NB4 (cell line): ENCODE results near the gene ARHGEF16.

Experiments
- DNase-seq: peaks from one replicate; pipeline ENCODE4 v3.0.0; 2010; ENCODE audit warnings: low read depth
- H3K4me3 ChIP-seq: one replicate; pipeline ENCODE4 v1.5.1; 2011; ENCODE audit warnings: mild to moderate bottlenecking, low read depth, low read length, moderate library complexity
- CTCF ChIP-seq: IDR thresholded peaks from one replicate; pipeline ENCODE4 v1.5.1; 2012; ENCODE audit warnings: low read depth, low read length
- MAX ChIP-seq: IDR thresholded peaks from 2 replicates; pipeline ENCODE4 v1.6.1; 2011; ENCODE audit warnings: low read depth, low read length
- MYC ChIP-seq: IDR thresholded peaks from 2 replicates; pipeline ENCODE4 v1.6.1; 2011; ENCODE audit warnings: low read depth, low read length
- POLR2A ChIP-seq: IDR thresholded peaks from 2 replicates; pipeline ENCODE4 v1.6.1; 2011; ENCODE audit warnings: mild to moderate bottlenecking; ENCODE audit not compliant: insufficient read length; ENCODE audit errors: extremely low read depth

Gene ARHGEF16

GRCh38 chr1:3433596-3434320, 20.7 kb upstream of the ARHGEF16 start:
- no peak overlapping the region for H3K4me3 ChIP-seq
- no peak for TF ChIP-seq CTCF
- TF ChIP-seq MYC: no peak
- TF ChIP-seq POLR2A: no peak
- no peak for TF ChIP-seq MAX

GRCh38 chr1:3434406-3435110, 19.9 kb upstream of the ARHGEF16 start:
- DNase-seq: no peak
- TF ChIP-seq MYC (no peak), CTCF (no peak), POLR2A (no peak), MAX (no peak)
- no peak overlapping the region for H3K4me3 ChIP-seq

More at GRCh38 chr1:3433596-3434320, 20.7 kb upstream of the ARHGEF16 start:
- DNase-seq: no peak

GRCh38 chr1:3435666-3436065, 18.8 kb upstream of the ARHGEF16 start:
- H3K4me3 ChIP-seq: no peak overlapping the region
- TF ChIP-seq MYC (no peak), POLR2A (no peak), CTCF (no peak), MAX (no peak)
- no peak for DNase-seq

GRCh38 chr1:3436451-3436850, 18.0 kb upstream of the ARHGEF16 start:
- no peak overlapping the region for H3K4me3 ChIP-seq
- no peak for DNase-seq
- no peak for TF ChIP-seq MAX
- no peak for TF ChIP-seq CTCF
- no peak for TF ChIP-seq MYC

- DNase-seq: no peak
- H3K4me3 ChIP-seq: no peak overlapping the region
- TF ChIP-seq CTCF: no peak
- TF ChIP-seq MAX: no peak
- TF ChIP-seq POLR2A: no peak
- TF ChIP-seq MYC: no peak
Observed at GRCh38 chr1:3436901-3437300, 17.6 kb upstream of the ARHGEF16 start.
